Esophagus muscularis mucosa (tissue), 4 donors: ENCODE measurements around the gene ASIC2. TPM values are rescaled to one million over a fixed set of nuclear protein-coding genes. Genes with fewer than 3 reads are reported as not detected.

Experiments used
- DNase-seq: peaks from one replicate; pipeline ENCODE4 v3.0.0-alpha.2; 2017; ENCODE audit errors: extremely low spot score
- H3K27ac ChIP-seq, 4 donors: fragments of 200-600 bp; sonication (generic); replicated peaks in 1 of 4; 1 replicate in 3 of 4; 2 replicates in 1 of 4; pipeline ENCODE4 v1.5.1; 2016 to 2019; ENCODE audit warnings: mild to moderate bottlenecking in 1 of 4
- H3K27me3 ChIP-seq, 4 donors: fragments of 200-600 bp; sonication (generic); one replicate each; pipeline versions ENCODE4 v1.5.1 to v1.6.0; 2016 to 2019
- H3K36me3 ChIP-seq, 4 donors: fragments of 200-600 bp; sonication (generic); one replicate each; pipeline ENCODE4 v1.5.1; 2016 to 2019
- H3K4me1 ChIP-seq, 4 donors: fragments of 200-600 bp; sonication (generic); one replicate each; pipeline ENCODE4 v1.5.1; 2016 to 2019
- H3K4me3 ChIP-seq, 4 donors: fragments of 200-600 bp; sonication (generic); 1 replicate in 2 of 4; 2 replicates in 2 of 4; pipeline ENCODE4 v1.5.1; 2016 to 2019; ENCODE audit warnings: mild to moderate bottlenecking in 4 of 4, moderate library complexity in 1 of 4
- H3K9me3 ChIP-seq, 4 donors: fragments of 200-600 bp; sonication (generic); 1 replicate in 3 of 4; 2 replicates in 1 of 4; pipeline ENCODE4 v1.5.1; 2016 to 2019
- EP300 ChIP-seq: sonication (generic); formaldehyde crosslinking; IDR thresholded peaks from one replicate; pipeline ENCODE4 v1.6.1; 2017; ENCODE audit warnings: antibody characterized with exemption
- POLR2A ChIP-seq: fragments of 450-650 bp; IDR thresholded peaks from one replicate; pipeline ENCODE4 v1.6.1; 2017; ENCODE audit warnings: antibody characterized with exemption, moderate library complexity, mild to moderate bottlenecking, low read depth
- POLR2AphosphoS5 ChIP-seq, 2 donors: sonication (generic); formaldehyde crosslinking; IDR thresholded peaks; one replicate each; pipeline ENCODE4 v1.6.1; 2017; ENCODE audit warnings: antibody characterized with exemption in 2 of 2
- WGBS: methylation state at CpG from one replicate; pipeline ENCODE4 v1.1.5; 2018; 5-methylcytosine and 5-hydroxymethylcytosine counted together
- intact Hi-C: fragments of 100-400 bp; cut with DNase I; formaldehyde crosslinking; loops from one replicate; pipeline ENCODE4 v1.15.1; 2023
- total RNA-seq, 4 donors: library from RNA; depleted of rRNA; stranded (reverse); fragments of >200 nt; gene quantifications; one replicate each; pipeline versions ENCODE4 v1.1.0 to v1.2.1, GENCODE V29; 2016
- TF ChIP-seq, protein P1 (sequence below), 3 experiments: fragments of 200-600 bp in 2 of 3; fragments of 450-650 bp in 1 of 3; sonication (generic) in 2 of 3; IDR thresholded peaks; one replicate each; pipeline ENCODE4 v1.5.1; 2017 to 2019; ENCODE audit warnings: antibody characterized with exemption in 3 of 3, mild to moderate bottlenecking in 2 of 3, moderate library complexity in 1 of 3

ASIC2 gene
- total RNA-seq, 4 donors from 2014 or later, result 0.13 TPM; not detected in 3

GRCh38 chr17:33163533-33164168 lies 129.4 kb downstream of the ASIC2 start:
- TF ChIP-seq, protein P1, sequence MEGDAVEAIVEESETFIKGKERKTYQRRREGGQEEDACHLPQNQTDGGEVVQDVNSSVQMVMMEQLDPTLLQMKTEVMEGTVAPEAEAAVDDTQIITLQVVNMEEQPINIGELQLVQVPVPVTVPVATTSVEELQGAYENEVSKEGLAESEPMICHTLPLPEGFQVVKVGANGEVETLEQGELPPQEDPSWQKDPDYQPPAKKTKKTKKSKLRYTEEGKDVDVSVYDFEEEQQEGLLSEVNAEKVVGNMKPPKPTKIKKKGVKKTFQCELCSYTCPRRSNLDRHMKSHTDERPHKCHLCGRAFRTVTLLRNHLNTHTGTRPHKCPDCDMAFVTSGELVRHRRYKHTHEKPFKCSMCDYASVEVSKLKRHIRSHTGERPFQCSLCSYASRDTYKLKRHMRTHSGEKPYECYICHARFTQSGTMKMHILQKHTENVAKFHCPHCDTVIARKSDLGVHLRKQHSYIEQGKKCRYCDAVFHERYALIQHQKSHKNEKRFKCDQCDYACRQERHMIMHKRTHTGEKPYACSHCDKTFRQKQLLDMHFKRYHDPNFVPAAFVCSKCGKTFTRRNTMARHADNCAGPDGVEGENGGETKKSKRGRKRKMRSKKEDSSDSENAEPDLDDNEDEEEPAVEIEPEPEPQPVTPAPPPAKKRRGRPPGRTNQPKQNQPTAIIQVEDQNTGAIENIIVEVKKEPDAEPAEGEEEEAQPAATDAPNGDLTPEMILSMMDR (IDR thresholded peaks at IDR 0.05), result no peak
- TF ChIP-seq POLR2A, result no peak
- no peak for DNase-seq
- intact Hi-C loops, result loop anchor here (10.0 kb wide), 1 partner anchor 69 kb away; no protein-coding TSS in a partner anchor
- no peaks in the 10 kb centered on the region for H3K9me3 ChIP-seq
- H3K4me3 ChIP-seq, result no peak overlapping the region
- 79% methylated on average over 10 of the region's 10 CpGs for WGBS
- peaks cover 11 to 16% (median 13%) of the 10 kb centered on the region in 4 donors for H3K4me1 ChIP-seq
- no peaks in the 10 kb centered on the region for H3K36me3 ChIP-seq
- no peak overlapping the region for H3K27ac ChIP-seq
- no peaks in the 10 kb centered on the region for H3K27me3 ChIP-seq

- Histone ChIP-seq H3K36me3 (no peaks in the 10 kb centered on the region), H3K27me3 (peaks cover 0 to 11% (median 0%) of the 10 kb centered on the region in 4 donors), H3K27ac (no peak overlapping the region), H3K4me3 (no peak overlapping the region), H3K9me3 (no peaks in the 10 kb centered on the region), H3K4me1 (no peaks in the 10 kb centered on the region)
- WGBS, result 78% methylated on average over 13 of the region's 19 CpGs
- intact Hi-C loops, result no loop called here
- no peak for DNase-seq
- TF ChIP-seq POLR2A, result no peak
- TF ChIP-seq, protein P1 (IDR thresholded peaks at IDR 0.05), result no peak
- no peak for TF ChIP-seq POLR2AphosphoS5 (IDR thresholded peaks at IDR 0.05)
- TF ChIP-seq EP300, result no peak
Observed at GRCh38 chr17:33154869-33155455, 138.1 kb downstream of the ASIC2 start.

DNA sequence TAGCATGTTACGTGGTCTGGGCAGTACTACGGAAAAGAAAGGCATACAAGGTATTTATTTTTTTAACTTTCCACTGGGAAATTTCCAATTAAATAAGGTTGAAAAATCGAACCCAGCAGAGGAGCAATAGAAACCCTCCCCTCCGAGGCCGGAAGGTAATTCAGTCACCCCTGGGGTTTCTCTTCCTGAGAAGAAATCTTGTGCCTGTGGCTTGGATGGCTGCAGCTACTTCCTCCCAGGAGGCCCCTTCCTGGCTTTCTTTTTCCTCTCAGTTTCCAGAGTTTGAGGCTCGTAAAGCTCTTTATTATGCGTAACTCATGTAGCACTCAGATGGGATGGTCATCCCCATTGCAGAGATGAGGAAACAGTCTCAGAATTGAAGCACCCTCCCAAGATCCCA lies 140.3 kb downstream of the ASIC2 start:
- no peak for DNase-seq
- Histone ChIP-seq H3K36me3 (no peaks in the 10 kb centered on the region), H3K27ac (no peak overlapping the region), H3K4me3 (no peak overlapping the region), H3K27me3 (peaks cover 0 to 11% (median 0%) of the 10 kb centered on the region in 4 donors), H3K4me1 (no peaks in the 10 kb centered on the region), H3K9me3 (no peaks in the 10 kb centered on the region)
- intact Hi-C loops, result no loop called here
- 57% methylated on average over 7 of the region's 7 CpGs for WGBS
- TF ChIP-seq EP300 (no peak), POLR2A (no peak), POLR2AphosphoS5 (IDR thresholded peaks at IDR 0.05) (no peak)
- TF ChIP-seq, protein P1 (IDR thresholded peaks at IDR 0.05), result no peak

DNA sequence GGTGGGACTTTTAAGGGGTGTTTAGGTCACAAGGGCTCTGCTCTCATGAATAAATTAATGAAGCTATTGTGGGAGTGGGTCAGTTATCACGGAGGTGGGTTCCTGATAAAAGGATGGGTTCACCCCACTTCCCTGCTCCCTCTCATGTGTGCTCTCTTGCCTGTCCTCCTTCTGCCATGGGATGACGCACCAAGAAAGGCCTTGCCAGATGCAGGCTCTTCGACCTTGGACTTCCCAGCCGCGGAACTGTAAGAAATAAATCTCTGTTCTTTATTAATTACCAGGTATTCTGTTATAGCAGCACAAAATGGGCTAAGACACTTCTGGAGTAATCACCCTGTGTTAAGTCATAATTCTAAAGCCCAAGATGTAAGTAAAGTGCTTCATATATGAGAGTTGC lies 141.5 kb downstream of the ASIC2 start:
- TF ChIP-seq EP300, result no peak
- TF ChIP-seq, protein P1 (IDR thresholded peaks at IDR 0.05), result no peak
- TF ChIP-seq POLR2A, result no peak
- no peak for TF ChIP-seq POLR2AphosphoS5 (IDR thresholded peaks at IDR 0.05)
- no peaks in the 10 kb centered on the region for H3K36me3 ChIP-seq
- no peaks in the 10 kb centered on the region for H3K9me3 ChIP-seq
- no peak overlapping the region for H3K4me3 ChIP-seq
- 91% methylated on average over 5 of the region's 5 CpGs for WGBS
- intact Hi-C loops, result no loop called here
- no peaks in the 10 kb centered on the region for H3K4me1 ChIP-seq
- H3K27ac ChIP-seq, result no peak overlapping the region
- DNase-seq, result no peak
- H3K27me3 ChIP-seq, result peaks cover 0 to 11% (median 0%) of the 10 kb centered on the region in 4 donors
